ENCODE results near the gene PRR3.

- no peak for TF ChIP-seq ZBTB43 (CRISPR knock-in tag; IDR thresholded peaks at IDR 0.05)
- no peak for TF ChIP-seq MCM7 (IDR thresholded peaks at IDR 0.05)
- TF ChIP-seq NFE2L1 (tag; IDR thresholded peaks at IDR 0.05; ENCODE audit: borderline replicate concordance, low read depth) = no peak
- TF ChIP-seq EZH2 (IDR thresholded peaks at IDR 0.05; ENCODE audit: borderline replicate concordance, low read depth, low read length) = no peak
- TF ChIP-seq POLR2AphosphoS5 (IDR thresholded peaks at IDR 0.05; ENCODE audit: control insufficient read depth, insufficient read depth, low read depth, low read length) = no peak
- no peak for TF ChIP-seq CTCF (IDR thresholded peaks at IDR 0.05 in 2 of 3, conservative IDR thresholded peaks at IDR 0.05 in 1 of 3; ENCODE audit: insufficient read depth in 2 of 3, low read depth in 1 of 3, low read length in 3 of 3)
Observed at GRCh38 chr6:30554404-30554803, 2.7 kb upstream of the PRR3 start.
